ENCODE results near the gene DPM2. TPM values are rescaled to one million over a fixed set of nuclear protein-coding genes. Genes with fewer than 3 reads are reported as not detected.

The DPM2 gene
- total RNA-seq, 1 experiment from 2014 or later, result 56.1 TPM

- TF ChIP-seq ZNF263 (CRISPR knock-in tag; IDR thresholded peaks at IDR 0.05; ENCODE audit: low read depth) (no peak), CBFB (CRISPR knock-in tag; IDR thresholded peaks at IDR 0.05; ENCODE audit: low read depth) (no peak), ZNF281 (CRISPR knock-in tag; IDR thresholded peaks at IDR 0.05) (no peak), FOXP4 (CRISPR knock-in tag; IDR thresholded peaks at IDR 0.05) (0 out of 2 replicates have a peak, but pooled peaks have one; percentile 6), NR2C2 (CRISPR knock-in tag; IDR thresholded peaks at IDR 0.05) (no peak), CTCF (IDR thresholded peaks at IDR 0.05) (no peak), ATF1 (CRISPR knock-in tag; IDR thresholded peaks at IDR 0.05) (no peak), GABPB1 (CRISPR knock-in tag; IDR thresholded peaks at IDR 0.05) (peak; percentile 54; the same call in 1 of the 2 replicates), MAX (CRISPR knock-in tag; IDR thresholded peaks at IDR 0.05) (peak; percentile 62; the same call in 1 of the 2 replicates)
Observed at GRCh38 chr9:127979333-127980059, 41.8 kb upstream of the DPM2 start (continued).

GRCh38 chr9:127979015-127979332 is 41.3 kb upstream of the DPM2 start:
- no peaks in the 10 kb centered on the region for H3K36me3 Mint-ChIP-seq
- POLR2A ChIA-PET, result interaction anchor here (0.6 to 1.0 kb wide), 3 partner anchors 119 to 541 kb away, joined by 3 to 4 read pairs (median 3); no protein-coding TSS in a partner anchor
- peaks cover 64% of the 10 kb centered on the region for H3K4me1 Mint-ChIP-seq

GRCh38 chr9:127977884-127978647 is 40.4 kb upstream of the DPM2 start:
- H3K4me1 Mint-ChIP-seq, result peaks cover 61% of the 10 kb centered on the region
- no peaks in the 10 kb centered on the region for H3K36me3 Mint-ChIP-seq
- H3K27me3 Mint-ChIP-seq (ENCODE audit: low read depth), result no peaks in the 10 kb centered on the region
- POLR2A ChIA-PET, result interaction anchor here (0.7 to 1.8 kb wide), 2 partner anchors 17 to 34 kb away, joined by 3 to 6 read pairs; no protein-coding TSS in a partner anchor
- peak; percentile 1; the same call in 1 of the 2 replicates for ATAC-seq
- CTCF ChIA-PET, result interaction anchor here (0.6 to 14.8 kb wide), 13 partner anchors 14 to 150 kb away, joined by 3 to 156 read pairs (median 4); partner anchors contain the start of gene NAIF1
- H3K4me3 Mint-ChIP-seq, result peak overlapping the region; percentile 95
- no peaks in the 10 kb centered on the region for H3K9me3 Mint-ChIP-seq
- peak; percentile 49 for DNase-seq (ENCODE audit: low spot score)
- peak overlapping the region; percentile 70 for H3K27ac Mint-ChIP-seq
- TF ChIP-seq ZNF121 (CRISPR knock-in tag; IDR thresholded peaks at IDR 0.05), result no peak
- TF ChIP-seq ZNF219 (CRISPR knock-in tag; IDR thresholded peaks at IDR 0.05; ENCODE audit: borderline replicate concordance), result no peak
- no peak for TF ChIP-seq SMAD4 (CRISPR knock-in tag; IDR thresholded peaks at IDR 0.05)
- no peak for TF ChIP-seq MYBL2 (CRISPR knock-in tag; IDR thresholded peaks at IDR 0.05)
- no peak for TF ChIP-seq EMX1 (CRISPR knock-in tag; IDR thresholded peaks at IDR 0.05)
- TF ChIP-seq ZNF532 (CRISPR knock-in tag; IDR thresholded peaks at IDR 0.05; ENCODE audit: borderline replicate concordance), result no peak
- TF ChIP-seq ZNF512 (CRISPR knock-in tag; IDR thresholded peaks at IDR 0.05; ENCODE audit: borderline replicate concordance), result no peak
- TF ChIP-seq ZMAT4 (CRISPR knock-in tag; IDR thresholded peaks at IDR 0.05), result no peak

More at GRCh38 chr9:127979015-127979332, 41.3 kb upstream of the DPM2 start:
- no peaks in the 10 kb centered on the region for H3K9me3 Mint-ChIP-seq
- H3K27ac Mint-ChIP-seq, result peak overlapping the region; percentile 98
- peak overlapping the region; percentile 95 for H3K4me3 Mint-ChIP-seq
- DNase-seq (ENCODE audit: low spot score), result no peak
- ATAC-seq, result no peak
- H3K27me3 Mint-ChIP-seq (ENCODE audit: low read depth), result no peaks in the 10 kb centered on the region
- CTCF ChIA-PET, result interaction anchor here (0.5 to 14.8 kb wide), 15 partner anchors 13 to 149 kb away, joined by 3 to 156 read pairs (median 4); no protein-coding TSS in a partner anchor
- TF ChIP-seq ZNF121 (CRISPR knock-in tag; IDR thresholded peaks at IDR 0.05), result peak; percentile 91
- TF ChIP-seq CREM (CRISPR knock-in tag; IDR thresholded peaks at IDR 0.05), result no peak
